Esophagus squamous epithelium (tissue), 5 donors: ENCODE data around the gene PHF21B. TPM values are rescaled to one million over a fixed set of nuclear protein-coding genes. Genes with fewer than 3 reads are reported as not detected.
"Not testable (repeated sequence)": the region's sequence is repeated elsewhere in the genome, so short reads cannot be mapped to it uniquely, and the experiment has no call there.

Source experiments
- DNase-seq: peaks from one replicate; lab custom pipeline; 2025; lab: John Stamatoyannopoulos, UW
- H3K27ac ChIP-seq, 4 donors: fragments of 200-600 bp; sonication (generic); one replicate each; pipeline ENCODE4 v1.5.1; 2016 to 2019; ENCODE audit warnings: mild to moderate bottlenecking in 1 of 4
- H3K27me3 ChIP-seq, 4 donors: fragments of 200-600 bp; sonication (generic); 1 replicate in 3 of 4; 2 replicates in 1 of 4; pipeline versions ENCODE4 v1.5.1 to v1.6.0; 2017 to 2021; ENCODE audit warnings: antibody characterized with exemption in 1 of 4
- H3K36me3 ChIP-seq, 3 donors: fragments of 200-600 bp; sonication (generic); one replicate each; pipeline ENCODE4 v1.5.1; 2016 to 2019
- H3K4me1 ChIP-seq, 3 donors: fragments of 200-600 bp; sonication (generic); one replicate each; pipeline ENCODE4 v1.5.1; 2017 to 2019
- H3K4me3 ChIP-seq, 4 donors: fragments of 200-600 bp; sonication (generic); 1 replicate in 3 of 4; 2 replicates in 1 of 4; pipeline ENCODE4 v1.5.1; 2016 to 2019; ENCODE audit warnings: mild to moderate bottlenecking in 2 of 4, moderate library complexity in 1 of 4
- H3K9me3 ChIP-seq, 3 donors: fragments of 200-600 bp; sonication (generic); one replicate each; pipeline ENCODE4 v1.5.1; 2016 to 2019
- POLR2A ChIP-seq, 4 donors: fragments of 450-650 bp; IDR thresholded peaks; one replicate each; pipeline ENCODE4 v1.6.1; 2017; ENCODE audit warnings: antibody characterized with exemption in 4 of 4, mild to moderate bottlenecking in 4 of 4, moderate library complexity in 3 of 4
- WGBS, 2 donors: methylation state at CpG; one replicate each; pipeline ENCODE4 v1.1.5; 2018; 5-methylcytosine and 5-hydroxymethylcytosine counted together
- intact Hi-C: fragments of 100-400 bp; cut with DNase I; formaldehyde crosslinking; loops from one replicate; pipeline ENCODE4 v1.15.0; 2022
- total RNA-seq, 4 donors: library from RNA; depleted of rRNA; stranded (reverse); fragments of >200 nt; gene quantifications; one replicate each; pipeline ENCODE4 v1.1.0, GENCODE V29; 2016
- TF ChIP-seq, protein P1 (sequence below), 6 experiments: fragments of 450-650 bp in 4 of 6; fragments of 200-600 bp in 2 of 6; sonication (generic) in 2 of 6; IDR thresholded peaks; one replicate each; pipeline ENCODE4 v1.5.1; 2016 to 2019; ENCODE audit warnings: antibody characterized with exemption in 6 of 6, mild to moderate bottlenecking in 4 of 6, moderate library complexity in 4 of 6
- donor health status: DM: yes; HTN: yes; CAD: no.

Gene PHF21B
- total RNA-seq, 4 donors from 2014 or later = 0.04 to 0.19 TPM; not detected in 2

DNA sequence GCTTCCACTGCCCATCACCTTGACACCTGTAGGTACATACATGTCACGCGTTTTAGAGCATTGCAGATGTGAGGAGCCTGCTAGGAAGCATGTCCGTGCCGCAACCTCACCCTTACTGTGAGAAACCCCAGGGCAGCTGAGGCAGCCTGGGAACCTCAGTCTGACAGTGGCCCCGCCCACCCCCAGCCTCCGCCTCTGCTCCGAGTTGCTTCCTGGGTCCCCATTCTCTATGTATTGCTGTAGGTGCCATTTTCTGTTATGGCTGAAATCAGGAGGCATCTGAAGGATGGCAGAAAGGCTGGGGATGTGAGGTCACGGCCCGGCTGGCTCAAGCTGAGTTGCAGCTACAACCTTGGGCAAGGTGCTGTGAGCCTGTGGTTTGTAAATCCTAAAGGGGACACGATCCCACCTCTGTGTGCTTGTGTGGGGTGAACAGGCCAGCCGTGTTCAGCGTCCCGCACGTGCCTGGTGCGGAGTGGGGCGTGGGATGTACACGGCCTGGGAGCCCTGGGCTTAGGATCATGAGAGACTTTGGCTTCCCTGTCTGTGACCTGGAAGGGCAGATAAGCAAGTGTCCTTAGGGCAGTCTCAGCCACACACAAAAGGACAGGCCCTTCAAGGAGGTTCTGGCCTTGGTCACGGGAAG is 102.7 kb downstream of the PHF21B start:
- no peak for DNase-seq
- no peaks in the 10 kb centered on the region for H3K36me3 ChIP-seq
- H3K4me3 ChIP-seq = no peak overlapping the region
- intact Hi-C loops = no loop called here
- no peak overlapping the region for H3K27ac ChIP-seq
- TF ChIP-seq, protein P1, sequence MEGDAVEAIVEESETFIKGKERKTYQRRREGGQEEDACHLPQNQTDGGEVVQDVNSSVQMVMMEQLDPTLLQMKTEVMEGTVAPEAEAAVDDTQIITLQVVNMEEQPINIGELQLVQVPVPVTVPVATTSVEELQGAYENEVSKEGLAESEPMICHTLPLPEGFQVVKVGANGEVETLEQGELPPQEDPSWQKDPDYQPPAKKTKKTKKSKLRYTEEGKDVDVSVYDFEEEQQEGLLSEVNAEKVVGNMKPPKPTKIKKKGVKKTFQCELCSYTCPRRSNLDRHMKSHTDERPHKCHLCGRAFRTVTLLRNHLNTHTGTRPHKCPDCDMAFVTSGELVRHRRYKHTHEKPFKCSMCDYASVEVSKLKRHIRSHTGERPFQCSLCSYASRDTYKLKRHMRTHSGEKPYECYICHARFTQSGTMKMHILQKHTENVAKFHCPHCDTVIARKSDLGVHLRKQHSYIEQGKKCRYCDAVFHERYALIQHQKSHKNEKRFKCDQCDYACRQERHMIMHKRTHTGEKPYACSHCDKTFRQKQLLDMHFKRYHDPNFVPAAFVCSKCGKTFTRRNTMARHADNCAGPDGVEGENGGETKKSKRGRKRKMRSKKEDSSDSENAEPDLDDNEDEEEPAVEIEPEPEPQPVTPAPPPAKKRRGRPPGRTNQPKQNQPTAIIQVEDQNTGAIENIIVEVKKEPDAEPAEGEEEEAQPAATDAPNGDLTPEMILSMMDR (IDR thresholded peaks at IDR 0.05) = no peak
- TF ChIP-seq POLR2A (IDR thresholded peaks at IDR 0.05) = no peak
- WGBS, 2 donors = 83 to 91% methylated on average over 11 to 13 of the region's 18 CpGs
- H3K9me3 ChIP-seq = peaks cover 0 to 8% (median under 1%) of the 10 kb centered on the region in 3 donors
- H3K4me1 ChIP-seq = no peaks in the 10 kb centered on the region
- H3K27me3 ChIP-seq = peaks cover 0 to 13% (median 0%) of the 10 kb centered on the region in 4 donors

DNA sequence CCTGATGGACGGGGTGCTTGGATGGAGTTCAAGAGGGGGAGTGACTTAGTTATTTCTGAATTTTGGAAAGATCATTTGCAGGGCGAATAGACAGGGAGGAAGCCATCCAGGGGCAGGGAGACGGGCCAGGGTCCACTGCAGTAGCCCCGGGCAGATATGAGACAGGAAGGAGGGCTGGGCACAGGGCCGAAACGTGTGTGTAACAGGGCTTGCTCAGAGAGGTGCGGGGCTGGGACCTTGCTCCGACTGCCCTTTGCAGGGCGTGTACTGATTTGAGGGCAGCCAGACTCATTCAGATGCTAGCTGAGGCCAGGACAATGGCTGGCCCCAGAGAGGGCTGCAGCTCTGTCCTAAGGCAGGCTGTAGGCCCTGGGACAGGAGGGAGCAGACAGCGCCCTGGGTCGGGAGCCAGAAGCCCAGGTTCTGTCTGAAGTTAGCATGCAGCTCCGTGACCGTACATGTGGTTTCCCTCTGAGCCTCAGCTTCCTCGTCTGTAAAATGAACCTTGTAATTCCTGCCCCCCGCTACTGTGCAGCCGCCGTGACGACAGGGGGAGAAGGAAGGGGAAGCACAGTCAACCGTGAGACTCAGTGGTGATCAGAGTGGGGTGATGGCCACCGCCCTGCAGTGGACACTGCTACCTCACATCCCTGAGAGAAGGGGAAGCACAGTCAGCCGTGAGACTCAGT is 103.4 kb downstream of the PHF21B start:
- 88 to 90% methylated on average over 9 to 11 of the region's 21 CpGs for WGBS, 2 donors
- no peak for DNase-seq
- Histone ChIP-seq H3K9me3 (peaks cover 0 to 15% (median 8%) of the 10 kb centered on the region in 3 donors), H3K4me3 (no peak overlapping the region), H3K4me1 (no peaks in the 10 kb centered on the region), H3K27ac (no peak overlapping the region), H3K27me3 (peaks cover 0 to 13% (median 0%) of the 10 kb centered on the region in 4 donors), H3K36me3 (no peaks in the 10 kb centered on the region)
- TF ChIP-seq POLR2A (IDR thresholded peaks at IDR 0.05) = no peak
- TF ChIP-seq, protein P1 (IDR thresholded peaks at IDR 0.05) = no peak
- intact Hi-C loops = no loop called here

DNA sequence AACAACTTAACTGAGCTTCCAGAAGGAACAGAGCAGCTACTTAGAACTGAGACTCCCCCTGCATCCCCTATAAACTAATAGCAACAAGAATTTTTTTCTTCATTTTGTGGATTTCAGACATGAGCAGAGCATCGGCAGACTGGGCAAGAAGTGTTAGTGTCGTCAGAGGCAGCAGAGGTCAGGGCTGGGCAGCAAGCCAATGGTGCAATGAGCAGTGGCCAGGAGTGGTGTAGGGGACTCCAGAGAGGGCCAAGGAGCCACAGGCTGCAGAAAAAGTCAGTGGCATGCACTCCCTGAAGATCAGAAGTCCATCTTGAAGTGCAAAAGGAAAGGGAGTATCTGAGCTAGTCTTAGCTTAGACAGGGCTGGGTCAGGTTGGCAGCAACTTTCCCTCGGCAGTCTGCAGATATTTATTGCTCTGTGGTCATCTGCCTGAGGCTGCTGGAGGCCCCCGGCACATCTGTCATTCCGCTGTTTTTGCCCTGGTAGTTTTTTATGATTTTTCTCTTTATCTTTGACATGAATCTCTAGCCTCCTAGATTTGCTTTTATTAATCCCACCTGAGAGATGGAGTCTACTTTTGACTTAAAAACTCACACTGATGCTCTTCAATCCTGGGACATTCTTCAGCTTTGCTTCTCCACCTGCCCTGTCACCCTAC is 105.2 kb downstream of the PHF21B start:
- intact Hi-C loops, H3K27ac ChIP-seq, DNase-seq, H3K4me3 ChIP-seq, H3K4me1 ChIP-seq, H3K36me3 ChIP-seq: not testable (repeated sequence)
- H3K27me3 ChIP-seq = peaks cover 0 to 13% (median 0%) of the 10 kb centered on the region in 4 donors
- H3K9me3 ChIP-seq = peaks cover 0 to 30% (median 17%) of the 10 kb centered on the region in 3 donors
- WGBS, 2 donors = 62 to 67% methylated on average over 3 of the region's 5 CpGs

DNA sequence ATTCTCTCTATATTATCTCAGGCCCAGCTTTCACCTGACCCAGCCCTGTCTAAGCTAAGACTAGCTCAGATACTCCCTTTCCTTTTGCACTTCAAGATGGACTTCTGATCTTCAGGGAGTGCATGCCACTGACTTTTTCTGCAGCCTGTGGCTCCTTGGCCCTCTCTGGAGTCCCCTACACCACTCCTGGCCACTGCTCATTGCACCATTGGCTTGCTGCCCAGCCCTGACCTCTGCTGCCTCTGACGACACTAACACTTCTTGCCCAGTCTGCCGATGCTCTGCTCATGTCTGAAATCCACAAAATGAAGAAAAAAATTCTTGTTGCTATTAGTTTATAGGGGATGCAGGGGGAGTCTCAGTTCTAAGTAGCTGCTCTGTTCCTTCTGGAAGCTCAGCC is 106.6 kb downstream of the PHF21B start:
- DNase-seq, H3K4me3 ChIP-seq, intact Hi-C loops, H3K36me3 ChIP-seq, H3K27ac ChIP-seq, H3K4me1 ChIP-seq: not testable (repeated sequence)
- WGBS, 2 donors = no CpG with 5 or more reads among the region's 2 CpGs
- H3K27me3 ChIP-seq = peaks cover 0 to 14% (median 0%) of the 10 kb centered on the region in 4 donors
- peaks cover 0 to 30% (median 17%) of the 10 kb centered on the region in 3 donors for H3K9me3 ChIP-seq

DNA sequence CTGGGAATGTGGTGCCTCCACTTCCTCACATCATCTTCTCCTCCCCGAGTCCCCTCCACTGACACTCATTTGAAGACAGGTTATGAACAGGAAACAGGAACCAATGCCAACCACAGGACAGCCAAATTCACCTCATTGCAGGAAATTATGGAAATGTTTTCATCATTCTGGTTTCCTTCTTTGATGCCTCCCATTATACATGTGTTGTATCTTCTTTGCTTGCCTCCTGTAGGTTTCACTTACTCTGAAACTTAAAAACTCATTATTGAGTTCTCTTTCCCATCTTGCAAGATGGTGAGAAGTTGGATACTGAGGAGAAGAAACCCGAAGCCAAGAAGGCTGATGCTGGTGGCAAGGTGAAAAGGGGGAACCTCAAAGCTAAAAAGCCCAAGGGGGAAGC is 108.5 kb downstream of the PHF21B start:
- intact Hi-C loops = no loop called here
- H3K4me3 ChIP-seq = no peak overlapping the region
- peaks cover 0 to 30% (median 17%) of the 10 kb centered on the region in 3 donors for H3K9me3 ChIP-seq
- WGBS, 2 donors = 46 to 50% methylated on average over 1 to 2 of the region's 2 CpGs
- H3K27me3 ChIP-seq = peaks cover 0 to 10% (median 0%) of the 10 kb centered on the region in 4 donors
- no peaks in the 10 kb centered on the region for H3K4me1 ChIP-seq
- TF ChIP-seq, protein P1 (IDR thresholded peaks at IDR 0.05) = no peak
- no peak for TF ChIP-seq POLR2A (IDR thresholded peaks at IDR 0.05)
- DNase-seq = no peak
- H3K27ac ChIP-seq = no peak overlapping the region
- no peaks in the 10 kb centered on the region for H3K36me3 ChIP-seq

DNA sequence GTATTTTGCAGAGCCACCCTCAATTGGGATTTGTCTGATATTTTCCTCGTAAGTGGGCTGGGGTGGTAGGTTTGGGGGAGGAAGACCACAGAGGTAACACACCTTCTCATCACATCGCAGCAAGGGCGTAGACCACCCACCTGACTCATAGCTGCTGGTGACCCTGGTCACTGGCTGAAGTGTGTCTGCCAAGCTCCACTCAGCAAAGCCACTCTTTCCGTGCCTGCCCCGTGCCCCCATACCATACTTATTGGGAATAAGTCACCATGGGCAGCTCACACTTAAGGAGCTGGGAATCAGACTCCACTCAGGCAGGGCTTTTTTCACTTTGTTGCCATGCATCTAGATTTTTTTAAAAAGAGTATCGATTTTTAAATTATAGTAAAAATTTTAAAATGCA is 111.6 kb downstream of the PHF21B start:
- WGBS, 2 donors = 89 to 90% methylated on average over 4 to 6 of the region's 6 CpGs
- intact Hi-C loops = no loop called here
- TF ChIP-seq POLR2A (IDR thresholded peaks at IDR 0.05) = no peak
- TF ChIP-seq, protein P1 (IDR thresholded peaks at IDR 0.05) = no peak
- H3K27ac ChIP-seq = no peak overlapping the region
- H3K4me3 ChIP-seq = no peak overlapping the region
- peaks cover 0 to 16% (median 0%) of the 10 kb centered on the region in 4 donors for H3K27me3 ChIP-seq
- H3K36me3 ChIP-seq = no peaks in the 10 kb centered on the region
- no peak for DNase-seq
- peaks cover 0 to 30% (median 17%) of the 10 kb centered on the region in 3 donors for H3K9me3 ChIP-seq
- no peaks in the 10 kb centered on the region for H3K4me1 ChIP-seq
